Right lobe of liver (tissue), 6 donors: ENCODE measurements around the gene SPRY4. TPM values are rescaled to one million over a fixed set of nuclear protein-coding genes. Genes with fewer than 3 reads are reported as not detected.

ENCODE experiments used
- ATAC-seq, 4 donors: fragments of 200-7000 bp; cut with Tn5 transposase; one replicate each; pipeline ENCODE4 v1.9.1; 2020; ENCODE audit warnings: mild to moderate bottlenecking in 4 of 4, moderate library complexity in 4 of 4
- DNase-seq, 3 donors: peaks; one replicate each; pipeline ENCODE4 v3.0.0-alpha.2; 2020
- H3K27ac ChIP-seq, 3 donors: fragments of 200-600 bp; one replicate each; pipeline ENCODE4 v1.8.0; 2022
- H3K27me3 ChIP-seq, 2 donors: fragments of 200-600 bp; one replicate each; pipeline ENCODE4 v1.8.0; 2022
- H3K36me3 ChIP-seq, 4 donors: fragments of 200-600 bp; sonication (generic) in 1 of 4; one replicate each; pipeline versions ENCODE4 v1.5.1 to v1.8.0; 2017 to 2022; ENCODE audit warnings: control low read depth in 1 of 4
- H3K4me1 ChIP-seq, 4 donors: fragments of 200-600 bp; sonication (generic) in 1 of 4; one replicate each; pipeline versions ENCODE4 v1.5.1 to v1.8.0; 2017 to 2022; ENCODE audit warnings: control low read depth in 1 of 4
- H3K4me3 ChIP-seq, 3 donors: fragments of 200-600 bp; one replicate each; pipeline ENCODE4 v1.8.0; 2022
- H3K9me3 ChIP-seq, 4 donors: fragments of 200-600 bp; sonication (generic) in 1 of 4; one replicate each; pipeline versions ENCODE4 v1.5.1 to v1.8.0; 2017 to 2022; ENCODE audit warnings: control low read depth in 1 of 4
- CTCF ChIP-seq, 4 donors: fragments of 200-600 bp in 3 of 4; fragments of 450-650 bp in 1 of 4; IDR thresholded peaks; one replicate each; pipeline versions ENCODE4 v1.5.1 to v1.8.0; 2016 to 2022; ENCODE audit warnings: antibody characterized with exemption in 4 of 4, mild to moderate bottlenecking in 2 of 4
- POLR2A ChIP-seq: fragments of 450-650 bp; IDR thresholded peaks from one replicate; pipeline ENCODE4 v1.6.1; 2017; ENCODE audit warnings: antibody characterized with exemption, mild to moderate bottlenecking
- WGBS: methylation state at CpG from one replicate; pipeline ENCODE4 v1.1.6; 2018; ENCODE audit warnings: low coverage, low lambda C conversion rate; ENCODE audit not compliant: insufficient coverage; ENCODE audit errors: missing lambda C conversion rate; 5-methylcytosine and 5-hydroxymethylcytosine counted together
- intact Hi-C, 2 donors: fragments of 100-400 bp; cut with DNase I; formaldehyde crosslinking; loops; one replicate each; pipeline versions ENCODE4 v1.11.2 to v1.14.1; 2022
- total RNA-seq, 6 experiments: library from RNA; depleted of rRNA in 2 of 6; stranded (reverse); fragments of >200 nt in 2 of 6; fragmentation: NEBNext Ultra II Directional in 3 of 6; extraction: Animal tissue kit (Norgen Biotek cat#: 25700) in 3 of 6; gene quantifications; one replicate each; pipeline versions ENCODE4 v1.1.0 to v1.2.4, GENCODE V29; 2016 to 2023
- donor health status: DM: no; HTN: yes; CAD: no.
- donor health status: DM: no; HTN: no; CAD: no.
- donor health status: DM: no; HTN: no; CAD: no.
- donor health status: DM: no; HTN: yes; CAD: no.
- donor health status: DM: no; HTN: yes; CAD: no.

SPRY4 gene
- total RNA-seq, 6 experiments from 2014 or later = 3.9 to 11.6 (median 7.3) TPM

- Histone ChIP-seq H3K4me3 (no peak overlapping the region), H3K4me1 (no peaks in the 10 kb centered on the region), H3K27ac (no peak overlapping the region), H3K36me3 (no peaks in the 10 kb centered on the region), H3K27me3 (no peaks in the 10 kb centered on the region), H3K9me3 (no peaks in the 10 kb centered on the region)
- no peak for ATAC-seq
- TF ChIP-seq POLR2A = no peak
- TF ChIP-seq CTCF (IDR thresholded peaks at IDR 0.05) = no peak
- 58% methylated on average over 2 of the region's 3 CpGs for WGBS
- no peak for DNase-seq
- intact Hi-C loops = no loop called here
Measured at GRCh38 chr5:142308358-142308757, 16.5 kb downstream of the SPRY4 start.

- intact Hi-C loops = no loop called here
- WGBS = 95% methylated on average over 4 of the region's 7 CpGs
- no peaks in the 10 kb centered on the region for H3K36me3 ChIP-seq
- H3K27me3 ChIP-seq = no peaks in the 10 kb centered on the region
- no peak overlapping the region for H3K27ac ChIP-seq
- H3K9me3 ChIP-seq = no peaks in the 10 kb centered on the region
- H3K4me1 ChIP-seq = no peaks in the 10 kb centered on the region
- H3K4me3 ChIP-seq = no peak overlapping the region
- ATAC-seq (no peak), DNase-seq (no peak)
- TF ChIP-seq POLR2A (no peak), CTCF (IDR thresholded peaks at IDR 0.05) (no peak)
Measured at GRCh38 chr5:142307146-142307890, 17.5 kb downstream of the SPRY4 start.

- DNase-seq (no peak), ATAC-seq (no peak)
- H3K36me3 ChIP-seq = no peaks in the 10 kb centered on the region
- no peak overlapping the region for H3K4me3 ChIP-seq
- H3K27me3 ChIP-seq = no peaks in the 10 kb centered on the region
- 63% methylated on average over 3 of the region's 6 CpGs for whole genome bisulfite sequencing
- no peaks in the 10 kb centered on the region for H3K4me1 ChIP-seq
- H3K9me3 ChIP-seq = no peaks in the 10 kb centered on the region
- intact Hi-C loops = no loop called here
- H3K27ac ChIP-seq = no peak overlapping the region
- TF ChIP-seq CTCF (IDR thresholded peaks at IDR 0.05) (no peak), POLR2A (no peak)
Measured at GRCh38 chr5:142306077-142306502, 18.7 kb downstream of the SPRY4 start.

- Histone ChIP-seq H3K4me1 (no peaks in the 10 kb centered on the region), H3K4me3 (no peak overlapping the region), H3K27ac (no peak overlapping the region), H3K9me3 (no peaks in the 10 kb centered on the region), H3K36me3 (no peaks in the 10 kb centered on the region), H3K27me3 (no peaks in the 10 kb centered on the region)
- whole genome bisulfite sequencing = 100% methylated on average over 1 of the region's 3 CpGs
- TF ChIP-seq POLR2A (no peak), CTCF (IDR thresholded peaks at IDR 0.05) (no peak)
- DNase-seq (no peak), ATAC-seq (no peak)
- intact Hi-C loops = no loop called here
Measured at GRCh38 chr5:142305211-142305610, 19.6 kb downstream of the SPRY4 start.
